ENCODE measurements around the gene OR10X1. TPM values are rescaled to one million over a fixed set of nuclear protein-coding genes. Genes with fewer than 3 reads are reported as not detected.

The OR10X1 gene
- total RNA-seq, 1 donor from 2014 or later: not detected

GRCh38 chr1:158559696-158560095 lies 20.0 kb downstream of the OR10X1 start:
- no peaks in the 10 kb centered on the region for H3K27me3 Mint-ChIP-seq (ENCODE audit: low read depth)
- no peaks in the 10 kb centered on the region for H3K9me3 Mint-ChIP-seq
- DNase-seq (ENCODE audit: low spot score): no peak
- H3K4me1 Mint-ChIP-seq (ENCODE audit: low read depth): no peaks in the 10 kb centered on the region
- H3K36me3 Mint-ChIP-seq (ENCODE audit: low read depth): no peaks in the 10 kb centered on the region
- H3K27ac Mint-ChIP-seq: no peak overlapping the region
- intact Hi-C loops (cut with micrococcal nuclease): no loop called here
- H3K4me3 Mint-ChIP-seq (ENCODE audit: low read depth): no peak overlapping the region

DNA sequence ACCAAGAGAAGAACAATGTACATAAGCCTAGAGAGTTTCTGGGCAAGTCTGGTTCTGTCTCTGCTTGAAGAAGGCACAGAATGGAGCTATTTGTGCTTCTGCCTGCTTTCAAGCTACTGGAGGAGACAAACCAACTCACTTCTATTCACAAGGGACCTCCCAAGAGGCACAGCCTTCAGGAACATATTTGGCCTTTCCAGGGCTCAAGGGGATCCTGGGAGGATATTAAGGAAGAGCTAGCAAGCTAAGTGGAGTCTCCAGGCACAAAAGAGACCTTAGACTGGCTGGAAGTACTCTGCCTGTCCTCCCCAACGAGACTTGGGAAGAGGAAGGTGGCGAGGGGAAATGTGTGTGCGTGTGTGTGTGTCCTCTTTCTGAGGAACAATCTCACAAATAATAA lies 25.3 kb downstream of the OR10X1 start, which contains the start of gene OR6Y1:
OR6Y1 (minus strand) TSS at position 54 of the 400 bp plus-strand sequence. CDS start 6,300 bp downstream, outside the sequence.
- no peaks in the 10 kb centered on the region for H3K4me1 Mint-ChIP-seq (ENCODE audit: low read depth)
- intact Hi-C loops (cut with micrococcal nuclease): no loop called here
- H3K27ac Mint-ChIP-seq: no peak within 1 kb of the TSS
- H3K36me3 Mint-ChIP-seq (ENCODE audit: low read depth): no peaks in the 10 kb centered on the region
- H3K27me3 Mint-ChIP-seq (ENCODE audit: low read depth): peaks cover under 1% of the 10 kb centered on the region
- no peaks in the 10 kb centered on the region for H3K9me3 Mint-ChIP-seq
- no peak for DNase-seq (ENCODE audit: low spot score)
- no peak within 1 kb of the TSS for H3K4me3 Mint-ChIP-seq (ENCODE audit: low read depth)

GRCh38 chr1:158552296-158552695 lies 27.4 kb downstream of the OR10X1 start:
- peaks cover 4% of the 10 kb centered on the region for H3K27me3 Mint-ChIP-seq (ENCODE audit: low read depth)
- intact Hi-C loops (cut with micrococcal nuclease): no loop called here
- H3K4me1 Mint-ChIP-seq (ENCODE audit: low read depth): no peaks in the 10 kb centered on the region
- H3K36me3 Mint-ChIP-seq (ENCODE audit: low read depth): no peaks in the 10 kb centered on the region
- H3K9me3 Mint-ChIP-seq: no peaks in the 10 kb centered on the region
- H3K4me3 Mint-ChIP-seq (ENCODE audit: low read depth): no peak overlapping the region
- DNase-seq (ENCODE audit: low spot score): no peak
- H3K27ac Mint-ChIP-seq: no peak overlapping the region

DNA sequence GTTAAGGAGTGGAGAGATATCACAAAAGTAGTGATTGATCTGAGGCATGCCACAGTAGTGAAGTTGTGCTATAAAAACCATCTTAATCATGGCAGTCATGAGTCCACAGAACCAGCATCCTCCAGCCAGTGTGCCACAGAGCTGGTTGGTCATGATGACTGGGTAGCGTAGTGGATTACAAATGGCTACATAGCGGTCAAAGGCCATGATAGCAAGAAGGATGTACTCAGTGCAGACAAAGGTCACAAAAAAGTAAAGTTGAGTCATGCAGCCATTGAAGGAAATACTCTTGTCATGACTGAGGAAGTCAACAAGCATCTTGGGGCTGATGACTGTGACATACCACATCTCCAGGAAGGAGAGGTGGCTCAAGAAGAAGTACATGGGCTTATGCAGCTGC lies 32.2 kb downstream of the OR10X1 start:
- no peaks in the 10 kb centered on the region for H3K4me1 Mint-ChIP-seq (ENCODE audit: low read depth)
- intact Hi-C loops (cut with micrococcal nuclease): no loop called here
- H3K27me3 Mint-ChIP-seq (ENCODE audit: low read depth): peaks cover 4% of the 10 kb centered on the region
- H3K36me3 Mint-ChIP-seq (ENCODE audit: low read depth): no peaks in the 10 kb centered on the region
- no peak overlapping the region for H3K4me3 Mint-ChIP-seq (ENCODE audit: low read depth)
- no peak for DNase-seq (ENCODE audit: low spot score)
- no peaks in the 10 kb centered on the region for H3K9me3 Mint-ChIP-seq
- no peak overlapping the region for H3K27ac Mint-ChIP-seq

- no peak overlapping the region for H3K27ac Mint-ChIP-seq
- intact Hi-C loops (cut with micrococcal nuclease): no loop called here
- no peaks in the 10 kb centered on the region for H3K36me3 Mint-ChIP-seq (ENCODE audit: low read depth)
- H3K27me3 Mint-ChIP-seq (ENCODE audit: low read depth): no peaks in the 10 kb centered on the region
- no peaks in the 10 kb centered on the region for H3K4me1 Mint-ChIP-seq (ENCODE audit: low read depth)
- DNase-seq (ENCODE audit: low spot score): no peak
- H3K4me3 Mint-ChIP-seq (ENCODE audit: low read depth): no peak overlapping the region
- no peaks in the 10 kb centered on the region for H3K9me3 Mint-ChIP-seq
Observed at GRCh38 chr1:158537609-158538008, 42.1 kb downstream of the OR10X1 start.

DNA sequence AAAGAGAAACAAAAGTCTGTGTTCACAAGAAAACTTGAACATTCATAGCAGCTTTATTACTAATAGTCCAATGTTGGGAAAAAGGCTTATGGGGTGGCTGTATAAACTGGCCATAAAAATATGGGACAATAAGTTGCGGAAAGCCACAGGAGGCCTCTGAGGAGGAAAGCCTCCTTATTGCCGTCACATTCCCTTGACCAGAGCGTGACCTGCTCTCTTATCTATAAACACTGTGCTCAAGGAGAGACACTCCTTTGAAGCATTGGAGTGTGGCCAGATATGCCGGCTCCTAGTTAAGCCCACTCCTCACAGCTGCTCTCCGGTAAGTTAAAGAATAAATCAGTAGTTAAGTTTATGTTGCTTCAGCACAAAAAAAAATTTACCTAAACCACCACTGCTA lies 45.2 kb downstream of the OR10X1 start:
- Mint-ChIP-seq H3K9me3 (no peaks in the 10 kb centered on the region), H3K27ac (no peak overlapping the region), H3K4me1 (ENCODE audit: low read depth) (no peaks in the 10 kb centered on the region)

More for the DNA sequence above, 45.2 kb downstream of the OR10X1 start:
- intact Hi-C loops (cut with micrococcal nuclease): no loop called here
- Mint-ChIP-seq H3K4me3 (ENCODE audit: low read depth) (no peak overlapping the region), H3K36me3 (ENCODE audit: low read depth) (no peaks in the 10 kb centered on the region), H3K27me3 (ENCODE audit: low read depth) (no peaks in the 10 kb centered on the region)
- no peak for DNase-seq (ENCODE audit: low spot score)

Other genes starting within 250 kb of the OR10X1 start
- not detected in 2 replicates for gene CD1B, start 248.4 kb downstream of the OR10X1 start, total RNA-seq
- gene CD1E, start 226.0 kb downstream of the OR10X1 start, total RNA-seq: not detected in 2 replicates
- gene OR10T2, start 180.4 kb downstream of the OR10X1 start, total RNA-seq: not detected in 2 replicates
- gene OR10K2, start 153.7 kb downstream of the OR10X1 start, total RNA-seq: not detected in 2 replicates
- not detected in 2 replicates for gene OR10K1, start 118.1 kb downstream of the OR10X1 start, total RNA-seq
- gene OR10R2, start 107.7 kb downstream of the OR10X1 start, total RNA-seq: not detected in 2 replicates
- gene OR6Y1, start 25.5 kb downstream of the OR10X1 start, total RNA-seq: not detected in 2 replicates
- gene OR6P1, start 9.3 kb downstream of the OR10X1 start, total RNA-seq: not detected in 2 replicates
- gene OR10Z1, start 25.4 kb upstream of the OR10X1 start, total RNA-seq: not detected in 2 replicates
- 0.02 and 0.30 TPM in 2 replicates for gene SPTA1, start 106.8 kb upstream of the OR10X1 start, total RNA-seq
- not detected in 2 replicates for gene OR6K2, start 120.8 kb upstream of the OR10X1 start, total RNA-seq
- not detected in 2 replicates for gene OR6K3, start 140.8 kb upstream of the OR10X1 start, total RNA-seq
- not detected in 2 replicates for gene OR6K6, start 174.8 kb upstream of the OR10X1 start, total RNA-seq
- gene OR6N1, start 192.3 kb upstream of the OR10X1 start, total RNA-seq: not detected in 2 replicates
- gene OR6N2, start 201.3 kb upstream of the OR10X1 start, total RNA-seq: not detected in 2 replicates

Measured in activated T-helper 2 cell treated with anti-CD3 and anti-CD28 coated beads, Interferon-gamma antibody, Interleukin-2, Interleukin-4, amounts not matched to agents 10 μg/mL and 5 μg/mL and 100 μg/mL, durations not matched to agents 14 hours and 24 hours and 36 hours (primary cell).